OCI-LY7 (cell line): ENCODE measurements around the gene MYZAP. TPM values are rescaled to one million over a fixed set of nuclear protein-coding genes. Genes with fewer than 3 reads are reported as not detected.

ENCODE experiments used
- BruUV-seq: library from RNA; stranded (reverse); fragments of 400-500 nt; replicated peaks from 2 replicates; lab custom pipeline; 2021; lab: Mats Ljungman, UMichigan
- CTCF ChIA-PET: fragments of 300-600 bp; sonication (Branson Sonifier 250); formaldehyde crosslinking; loops from one replicate; lab custom pipeline; 2022; ENCODE audit warnings: antibody characterized with exemption; ENCODE audit not compliant: unreplicated experiment; lab: Charles Lee
- POLR2A ChIA-PET: fragments of 300-600 bp; sonication (Branson Sonifier 250); formaldehyde crosslinking; loops from one replicate; lab custom pipeline; 2022; ENCODE audit warnings: antibody characterized with exemption; lab: Charles Lee
- DNase-seq: peaks from one replicate; pipeline ENCODE4 v3.0.0-alpha.2; 2015; ENCODE audit warnings: low spot score
- H2AFZ ChIP-seq: fragments of 200-600 bp; sonication (generic), shearing (Covaris generic); 2 replicates; pipeline ENCODE4 v1.6.1; 2014; ENCODE audit warnings: mild to moderate bottlenecking, antibody characterized with exemption, low read length, moderate library complexity
- H3K27ac ChIP-seq: fragments of 200-600 bp; sonication (generic); 2 replicates; pipeline ENCODE4 v1.5.1; 2014; ENCODE audit warnings: mixed run types, low read depth, mild to moderate bottlenecking, moderate library complexity, low read length, inconsistent platforms; ENCODE audit not compliant: poor library complexity, severe bottlenecking
- H3K36me3 ChIP-seq: fragments of 200-600 bp; sonication (generic); 2 replicates; pipeline ENCODE4 v1.6.1; 2014; ENCODE audit warnings: mild to moderate bottlenecking, antibody characterized with exemption, low read length, moderate library complexity, mixed read lengths; ENCODE audit not compliant: insufficient read depth
- H3K4me1 ChIP-seq: fragments of 200-600 bp; sonication (generic); 2 replicates; pipeline ENCODE4 v1.5.1; 2014; ENCODE audit warnings: mild to moderate bottlenecking, low read length; ENCODE audit not compliant: insufficient read depth, poor library complexity, severe bottlenecking
- H3K4me2 ChIP-seq: fragments of 200-600 bp; sonication (generic); 2 replicates; pipeline ENCODE4 v1.6.1; 2014; ENCODE audit warnings: mild to moderate bottlenecking, low read length
- H3K4me3 ChIP-seq: fragments of 200-600 bp; sonication (generic); 2 replicates; pipeline ENCODE4 v1.5.1; 2014; ENCODE audit warnings: mild to moderate bottlenecking, low read depth, low read length; ENCODE audit not compliant: poor library complexity, severe bottlenecking
- H3K79me2 ChIP-seq: fragments of 200-600 bp; sonication (generic); 2 replicates; pipeline ENCODE4 v1.6.1; 2016; ENCODE audit warnings: low read depth, mild to moderate bottlenecking, low read length, moderate library complexity, mixed read lengths; ENCODE audit not compliant: insufficient read depth
- H3K9me2 ChIP-seq: fragments of 200-600 bp; sonication (generic); 2 replicates; pipeline ENCODE4 v1.6.1; 2016; ENCODE audit warnings: mild to moderate bottlenecking, low read length, mixed read lengths; ENCODE audit not compliant: insufficient read depth
- H3K9me3 ChIP-seq: fragments of 200-600 bp; sonication (generic); 2 replicates; pipeline ENCODE4 v1.6.1; 2014; ENCODE audit warnings: mild to moderate bottlenecking, mixed run types, low read length, mixed read lengths
- H4K20me1 ChIP-seq: fragments of 200-600 bp; sonication (generic); 2 replicates; pipeline ENCODE4 v1.6.1; 2014; ENCODE audit warnings: mild to moderate bottlenecking, antibody characterized with exemption, low read length, moderate library complexity, mixed read lengths; ENCODE audit not compliant: insufficient read depth
- EZH2phosphoT487 ChIP-seq: fragments of 200-600 bp; sonication (generic); IDR thresholded peaks from 2 replicates; pipeline ENCODE4 v1.6.1; 2018; ENCODE audit warnings: low read depth, borderline replicate concordance, mild to moderate bottlenecking, mixed run types, antibody characterized with exemption, low read length, moderate library complexity, mixed read lengths
- intact Hi-C: fragments of 100-400 bp; cut with micrococcal nuclease; formaldehyde crosslinking; loops from one replicate; pipeline ENCODE4 v1.10.0; 2022; ENCODE audit not compliant: unreplicated experiment
- total RNA-seq, 2 experiments: library from RNA; depleted of rRNA in 1 of 2; stranded (reverse); fragments of >200 nt in 1 of 2; shearing (Covaris generic) in 1 of 2; gene quantifications; 2 replicates each; pipeline ENCODE4 v1.2.3, GENCODE V29; 2014 to 2022
- TF ChIP-seq, protein P1 (sequence below): fragments of 200-600 bp; sonication (generic); conservative IDR thresholded peaks from 2 replicates; pipeline ENCODE4 v1.5.1; 2014; ENCODE audit warnings: mild to moderate bottlenecking, antibody characterized with exemption, low read length, moderate library complexity, mixed read lengths

Gene MYZAP
- total RNA-seq, 2 experiments from 2014 or later: not detected

DNA sequence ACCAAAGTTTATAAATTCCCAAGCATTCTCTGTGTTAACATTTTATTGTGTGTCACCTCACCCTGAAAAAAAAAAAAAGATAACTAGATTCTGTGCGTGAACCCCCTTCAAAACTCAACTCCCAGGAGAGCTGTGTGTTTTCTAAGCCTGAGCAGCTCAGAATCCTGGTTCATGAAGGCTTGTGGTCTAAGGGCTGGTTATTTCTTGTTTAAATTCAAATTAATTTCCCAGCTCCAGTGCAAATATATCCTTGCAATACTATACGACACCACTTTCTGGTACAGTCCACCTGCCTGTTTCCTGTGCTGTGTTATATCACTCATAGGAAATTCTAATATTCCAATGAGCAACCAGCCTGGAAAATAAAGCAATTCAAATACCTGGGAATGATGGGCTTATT lies 23.4 kb upstream of the MYZAP start:
- no peak overlapping the region for H3K4me3 ChIP-seq
- POLR2A ChIA-PET: no interaction called here
- no peak overlapping the region for H3K27ac ChIP-seq
- no peak overlapping the region for H3K4me2 ChIP-seq
- H4K20me1 ChIP-seq: no peaks in the 10 kb centered on the region
- BruUV-seq: no TSS peak
- H3K4me1 ChIP-seq: peaks cover 5% of the 10 kb centered on the region
- intact Hi-C loops: no loop called here
- DNase-seq: no peak
- no peaks in the 10 kb centered on the region for H3K9me2 ChIP-seq
- H3K79me2 ChIP-seq: no peaks in the 10 kb centered on the region
- H2AFZ ChIP-seq: no peak overlapping the region
- CTCF ChIA-PET: no interaction called here
- TF ChIP-seq EZH2phosphoT487: no peak
- TF ChIP-seq, protein P1, sequence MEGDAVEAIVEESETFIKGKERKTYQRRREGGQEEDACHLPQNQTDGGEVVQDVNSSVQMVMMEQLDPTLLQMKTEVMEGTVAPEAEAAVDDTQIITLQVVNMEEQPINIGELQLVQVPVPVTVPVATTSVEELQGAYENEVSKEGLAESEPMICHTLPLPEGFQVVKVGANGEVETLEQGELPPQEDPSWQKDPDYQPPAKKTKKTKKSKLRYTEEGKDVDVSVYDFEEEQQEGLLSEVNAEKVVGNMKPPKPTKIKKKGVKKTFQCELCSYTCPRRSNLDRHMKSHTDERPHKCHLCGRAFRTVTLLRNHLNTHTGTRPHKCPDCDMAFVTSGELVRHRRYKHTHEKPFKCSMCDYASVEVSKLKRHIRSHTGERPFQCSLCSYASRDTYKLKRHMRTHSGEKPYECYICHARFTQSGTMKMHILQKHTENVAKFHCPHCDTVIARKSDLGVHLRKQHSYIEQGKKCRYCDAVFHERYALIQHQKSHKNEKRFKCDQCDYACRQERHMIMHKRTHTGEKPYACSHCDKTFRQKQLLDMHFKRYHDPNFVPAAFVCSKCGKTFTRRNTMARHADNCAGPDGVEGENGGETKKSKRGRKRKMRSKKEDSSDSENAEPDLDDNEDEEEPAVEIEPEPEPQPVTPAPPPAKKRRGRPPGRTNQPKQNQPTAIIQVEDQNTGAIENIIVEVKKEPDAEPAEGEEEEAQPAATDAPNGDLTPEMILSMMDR: no peak
- H3K9me3 ChIP-seq: no peaks in the 10 kb centered on the region
- no peaks in the 10 kb centered on the region for H3K36me3 ChIP-seq

DNA sequence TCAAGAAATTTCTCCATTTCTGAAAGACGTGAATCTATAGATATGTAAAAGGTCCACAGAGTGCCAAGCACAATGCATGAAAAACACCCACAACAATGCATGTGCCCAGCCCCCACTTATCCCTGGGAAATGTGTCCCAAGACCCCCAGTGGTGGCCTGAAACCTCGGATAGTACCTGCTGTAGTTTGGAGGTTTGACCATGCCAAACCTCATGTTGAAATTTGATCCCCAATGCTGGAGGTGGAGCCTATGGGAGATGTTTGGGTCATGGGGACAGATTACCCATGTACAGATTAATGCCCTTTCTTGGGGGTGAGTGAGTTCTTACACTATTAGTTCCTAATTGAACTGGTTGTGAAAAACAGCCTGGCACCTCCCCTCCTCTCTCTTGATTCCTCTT lies 21.4 kb upstream of the MYZAP start:
- intact Hi-C loops: no loop called here
- TF ChIP-seq EZH2phosphoT487: no peak
- TF ChIP-seq, protein P1: no peak

DNA sequence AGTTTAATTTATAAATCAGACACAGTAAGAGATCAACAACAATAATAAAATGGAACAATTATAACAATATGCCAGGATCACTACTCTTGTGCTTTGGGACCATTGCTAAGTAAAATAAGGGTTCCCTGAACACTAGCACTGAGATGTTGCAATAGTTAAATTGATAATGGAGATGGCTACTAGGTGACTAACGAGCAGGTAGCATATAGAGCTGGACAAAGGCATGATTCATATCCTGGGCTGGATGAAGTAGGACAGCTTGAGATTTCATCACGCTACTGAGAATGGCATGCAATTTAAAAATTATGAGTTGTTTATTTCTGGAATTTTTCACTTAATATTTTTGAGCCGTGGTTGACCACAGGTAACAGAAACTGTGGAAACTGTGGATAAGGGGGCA lies 20.7 kb upstream of the MYZAP start:
- no peak overlapping the region for H3K4me3 ChIP-seq
- H3K79me2 ChIP-seq: no peaks in the 10 kb centered on the region
- no TSS peak for BruUV-seq
- H4K20me1 ChIP-seq: no peaks in the 10 kb centered on the region
- CTCF ChIA-PET: no interaction called here
- DNase-seq: no peak
- no peaks in the 10 kb centered on the region for H3K4me1 ChIP-seq
- H3K4me2 ChIP-seq: no peak overlapping the region
- no peak overlapping the region for H2AFZ ChIP-seq
- H3K36me3 ChIP-seq: no peaks in the 10 kb centered on the region
- TF ChIP-seq EZH2phosphoT487: no peak
- TF ChIP-seq, protein P1: no peak
- H3K9me2 ChIP-seq: no peaks in the 10 kb centered on the region
- POLR2A ChIA-PET: no interaction called here
- H3K9me3 ChIP-seq: no peaks in the 10 kb centered on the region
- intact Hi-C loops: no loop called here
- H3K27ac ChIP-seq: no peak overlapping the region

More for the DNA sequence above, 21.4 kb upstream of the MYZAP start:
- peaks cover 2% of the 10 kb centered on the region for H3K4me1 ChIP-seq
- H4K20me1 ChIP-seq: no peaks in the 10 kb centered on the region
- H3K4me2 ChIP-seq: no peak overlapping the region
- H3K79me2 ChIP-seq: no peaks in the 10 kb centered on the region
- no peak overlapping the region for H2AFZ ChIP-seq
- H3K36me3 ChIP-seq: no peaks in the 10 kb centered on the region
- no peaks in the 10 kb centered on the region for H3K9me2 ChIP-seq
- ChIA-PET POLR2A (no interaction called here), CTCF (no interaction called here)
- no TSS peak for BruUV-seq
- no peaks in the 10 kb centered on the region for H3K9me3 ChIP-seq
- H3K4me3 ChIP-seq: no peak overlapping the region
- H3K27ac ChIP-seq: no peak overlapping the region
- no peak for DNase-seq
